GM23338 (cell line): ENCODE measurements around the gene MICB. TPM values are rescaled to one million over a fixed set of nuclear protein-coding genes. Genes with fewer than 3 reads are reported as not detected.

Source experiments
- ATAC-seq: fragments of 200-7000 bp; cut with Tn5 transposase; 3 replicates; pipeline ENCODE4 v1.9.1; 2020
- DNase-seq: peaks from one replicate; pipeline ENCODE4 v3.0.0-alpha.2; 2015; ENCODE audit warnings: low spot score
- H2AFZ ChIP-seq: fragments of 200-600 bp; sonication (generic); 2 replicates; pipeline ENCODE4 v1.8.0; 2016; ENCODE audit warnings: antibody characterized with exemption, mild to moderate bottlenecking, moderate library complexity
- H3F3A ChIP-seq: fragments of 200-600 bp; sonication (generic); replicated peaks from 2 replicates; pipeline ENCODE4 v1.8.0; 2017; ENCODE audit warnings: antibody characterized with exemption, mixed run types, low read depth
- H3K27ac ChIP-seq: fragments of 200-600 bp; sonication (generic); 2 replicates; pipeline ENCODE4 v1.6.1; 2016; ENCODE audit warnings: low read depth
- H3K27me3 ChIP-seq: fragments of 200-600 bp; sonication (generic); 2 replicates; pipeline ENCODE4 v1.8.0; 2016; ENCODE audit warnings: mild to moderate bottlenecking, mixed run types, moderate library complexity; ENCODE audit not compliant: insufficient read depth
- H3K36me3 ChIP-seq: fragments of 200-600 bp; sonication (generic); 2 replicates; pipeline ENCODE4 v1.8.0; 2016; ENCODE audit warnings: mild to moderate bottlenecking; ENCODE audit not compliant: insufficient read depth
- H3K4me1 ChIP-seq: fragments of 200-600 bp; sonication (generic); 2 replicates; pipeline ENCODE4 v1.8.0; 2016; ENCODE audit warnings: mild to moderate bottlenecking, moderate library complexity; ENCODE audit not compliant: insufficient read depth
- H3K4me2 ChIP-seq: fragments of 200-600 bp; sonication (generic); 2 replicates; pipeline ENCODE4 v1.7.1; 2017; ENCODE audit warnings: mixed run types
- H3K4me3 ChIP-seq: fragments of 200-600 bp; sonication (generic); 2 replicates; pipeline ENCODE4 v1.6.1; 2016; ENCODE audit warnings: mixed run types
- H3K79me2 ChIP-seq: fragments of 200-600 bp; sonication (generic); replicated peaks from 2 replicates; pipeline ENCODE4 v1.8.0; 2017; ENCODE audit warnings: mild to moderate bottlenecking; ENCODE audit not compliant: insufficient read depth
- H3K9me2 ChIP-seq: fragments of 200-600 bp; sonication (generic); 2 replicates; pipeline ENCODE4 v1.8.0; 2017; ENCODE audit not compliant: insufficient read depth
- H4K20me1 ChIP-seq: fragments of 200-600 bp; sonication (generic); replicated peaks from 2 replicates; pipeline ENCODE4 v1.8.0; 2017; ENCODE audit warnings: mild to moderate bottlenecking; ENCODE audit not compliant: insufficient read depth
- H3K27ac Mint-ChIP-seq: 2 replicates; pipeline ENCODE4 v1.8.0; 2020; ENCODE audit warnings: inconsistent platforms, mild to moderate bottlenecking, moderate library complexity, mixed read lengths
- H3K27me3 Mint-ChIP-seq: 3 replicates; pipeline ENCODE4 v1.8.0; 2022; ENCODE audit warnings: low read depth, mild to moderate bottlenecking, moderate library complexity, mixed read lengths, inconsistent platforms; ENCODE audit not compliant: insufficient read depth, poor library complexity
- H3K36me3 Mint-ChIP-seq: 3 replicates; pipeline ENCODE4 v1.8.0; 2021; ENCODE audit warnings: low read depth, mild to moderate bottlenecking, inconsistent platforms, moderate library complexity, mixed read lengths
- H3K4me1 Mint-ChIP-seq: 3 replicates; pipeline ENCODE4 v1.8.0; 2020; ENCODE audit warnings: mild to moderate bottlenecking, inconsistent platforms, mixed read lengths
- H3K4me3 Mint-ChIP-seq: 3 replicates; pipeline ENCODE4 v1.8.0; 2021; ENCODE audit warnings: moderate library complexity, mild to moderate bottlenecking, inconsistent platforms, mixed read lengths
- H3K9me3 Mint-ChIP-seq: 3 replicates; pipeline ENCODE4 v1.8.0; 2020; ENCODE audit warnings: moderate library complexity, mild to moderate bottlenecking, inconsistent platforms, mixed read lengths
- EZH2 ChIP-seq: fragments of 200-600 bp; sonication (generic); IDR thresholded peaks from one replicate; pipeline ENCODE4 v1.8.0; 2017; ENCODE audit warnings: antibody characterized with exemption, mild to moderate bottlenecking, low read depth; ENCODE audit not compliant: unreplicated experiment
- EZH2phosphoT487 ChIP-seq: fragments of 200-600 bp; sonication (generic); IDR thresholded peaks from one replicate; pipeline ENCODE4 v1.8.1; 2018; ENCODE audit warnings: antibody characterized with exemption; ENCODE audit not compliant: unreplicated experiment
- JUNB ChIP-seq: IDR thresholded peaks from one replicate; pipeline ENCODE4 v1.6.1; 2016; ENCODE audit warnings: antibody characterized with exemption; ENCODE audit not compliant: unreplicated experiment
- NANOG ChIP-seq: IDR thresholded peaks from 2 replicates; pipeline ENCODE4 v1.6.1; 2016; ENCODE audit warnings: antibody characterized with exemption, borderline replicate concordance
- POLR2AphosphoS5 ChIP-seq: IDR thresholded peaks from 2 replicates; pipeline ENCODE4 v1.6.1; 2016; ENCODE audit warnings: antibody characterized with exemption, low read depth
- STAT1 ChIP-seq: IDR thresholded peaks from one replicate; pipeline ENCODE4 v1.6.1; 2016; ENCODE audit warnings: antibody characterized with exemption; ENCODE audit not compliant: unreplicated experiment
- ZNF114 ChIP-seq: fragments of 250-450 bp; sonication (Bioruptor Pico); IDR thresholded peaks from 2 replicates; pipeline ENCODE4 v1.5.0; 2020; ENCODE audit warnings: mild to moderate bottlenecking, moderate library complexity
- ZNF331 ChIP-seq: fragments of 250-450 bp; sonication (Bioruptor Pico); IDR thresholded peaks from 2 replicates; pipeline ENCODE4 v1.5.0; 2020; ENCODE audit warnings: low read depth, mild to moderate bottlenecking, moderate library complexity
- polyA plus RNA-seq: library from polyadenylated mRNA; unstranded; fragments of >200 nt; fragmentation: Nextera tagmentation; extraction: Ambion mirVana; gene quantifications from 2 replicates; pipeline ENCODE4 v1.2.1, GENCODE V29; 2016
- total RNA-seq: library from RNA; depleted of rRNA; stranded (reverse); fragments of >200 nt; shearing (Covaris generic); gene quantifications from 2 replicates; pipeline ENCODE4 v1.2.3, GENCODE V29; 2014
- TF ChIP-seq, protein P1 (sequence below): fragments of 250-450 bp; sonication (Bioruptor Pico); IDR thresholded peaks from 2 replicates; pipeline ENCODE4 v1.5.0; 2020; ENCODE audit warnings: mild to moderate bottlenecking, moderate library complexity

The MICB gene
- total and polyA plus RNA-seq, 2 experiments from 2014 or later, result 9.2 to 23.8 TPM

DNA sequence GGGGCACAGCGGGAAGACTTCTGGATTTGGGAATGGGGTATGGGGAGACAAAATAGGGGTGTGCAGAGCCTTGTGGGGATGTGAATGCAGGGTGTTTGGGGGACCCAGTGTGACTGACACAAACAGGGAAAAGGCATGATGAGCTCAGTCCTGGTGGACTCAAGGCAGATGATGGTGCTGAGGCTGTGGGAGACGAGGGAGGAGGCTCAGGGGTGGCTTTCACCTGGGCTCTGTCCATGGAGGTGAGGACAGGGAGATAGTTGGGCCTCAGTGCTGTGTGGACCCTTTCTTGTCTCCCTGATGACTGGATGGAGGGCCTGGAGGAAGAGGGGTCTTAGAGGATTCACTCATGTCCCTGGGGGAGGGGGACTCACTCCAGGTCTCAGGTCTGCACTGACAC lies 26.2 kb upstream of the MICB start (continued):
- TF ChIP-seq EZH2 (no peak), EZH2phosphoT487 (no peak), NANOG (no peak), JUNB (no peak), ZNF114 (CRISPR knock-in tag) (no peak), STAT1 (no peak)
- TF ChIP-seq, protein P1, sequence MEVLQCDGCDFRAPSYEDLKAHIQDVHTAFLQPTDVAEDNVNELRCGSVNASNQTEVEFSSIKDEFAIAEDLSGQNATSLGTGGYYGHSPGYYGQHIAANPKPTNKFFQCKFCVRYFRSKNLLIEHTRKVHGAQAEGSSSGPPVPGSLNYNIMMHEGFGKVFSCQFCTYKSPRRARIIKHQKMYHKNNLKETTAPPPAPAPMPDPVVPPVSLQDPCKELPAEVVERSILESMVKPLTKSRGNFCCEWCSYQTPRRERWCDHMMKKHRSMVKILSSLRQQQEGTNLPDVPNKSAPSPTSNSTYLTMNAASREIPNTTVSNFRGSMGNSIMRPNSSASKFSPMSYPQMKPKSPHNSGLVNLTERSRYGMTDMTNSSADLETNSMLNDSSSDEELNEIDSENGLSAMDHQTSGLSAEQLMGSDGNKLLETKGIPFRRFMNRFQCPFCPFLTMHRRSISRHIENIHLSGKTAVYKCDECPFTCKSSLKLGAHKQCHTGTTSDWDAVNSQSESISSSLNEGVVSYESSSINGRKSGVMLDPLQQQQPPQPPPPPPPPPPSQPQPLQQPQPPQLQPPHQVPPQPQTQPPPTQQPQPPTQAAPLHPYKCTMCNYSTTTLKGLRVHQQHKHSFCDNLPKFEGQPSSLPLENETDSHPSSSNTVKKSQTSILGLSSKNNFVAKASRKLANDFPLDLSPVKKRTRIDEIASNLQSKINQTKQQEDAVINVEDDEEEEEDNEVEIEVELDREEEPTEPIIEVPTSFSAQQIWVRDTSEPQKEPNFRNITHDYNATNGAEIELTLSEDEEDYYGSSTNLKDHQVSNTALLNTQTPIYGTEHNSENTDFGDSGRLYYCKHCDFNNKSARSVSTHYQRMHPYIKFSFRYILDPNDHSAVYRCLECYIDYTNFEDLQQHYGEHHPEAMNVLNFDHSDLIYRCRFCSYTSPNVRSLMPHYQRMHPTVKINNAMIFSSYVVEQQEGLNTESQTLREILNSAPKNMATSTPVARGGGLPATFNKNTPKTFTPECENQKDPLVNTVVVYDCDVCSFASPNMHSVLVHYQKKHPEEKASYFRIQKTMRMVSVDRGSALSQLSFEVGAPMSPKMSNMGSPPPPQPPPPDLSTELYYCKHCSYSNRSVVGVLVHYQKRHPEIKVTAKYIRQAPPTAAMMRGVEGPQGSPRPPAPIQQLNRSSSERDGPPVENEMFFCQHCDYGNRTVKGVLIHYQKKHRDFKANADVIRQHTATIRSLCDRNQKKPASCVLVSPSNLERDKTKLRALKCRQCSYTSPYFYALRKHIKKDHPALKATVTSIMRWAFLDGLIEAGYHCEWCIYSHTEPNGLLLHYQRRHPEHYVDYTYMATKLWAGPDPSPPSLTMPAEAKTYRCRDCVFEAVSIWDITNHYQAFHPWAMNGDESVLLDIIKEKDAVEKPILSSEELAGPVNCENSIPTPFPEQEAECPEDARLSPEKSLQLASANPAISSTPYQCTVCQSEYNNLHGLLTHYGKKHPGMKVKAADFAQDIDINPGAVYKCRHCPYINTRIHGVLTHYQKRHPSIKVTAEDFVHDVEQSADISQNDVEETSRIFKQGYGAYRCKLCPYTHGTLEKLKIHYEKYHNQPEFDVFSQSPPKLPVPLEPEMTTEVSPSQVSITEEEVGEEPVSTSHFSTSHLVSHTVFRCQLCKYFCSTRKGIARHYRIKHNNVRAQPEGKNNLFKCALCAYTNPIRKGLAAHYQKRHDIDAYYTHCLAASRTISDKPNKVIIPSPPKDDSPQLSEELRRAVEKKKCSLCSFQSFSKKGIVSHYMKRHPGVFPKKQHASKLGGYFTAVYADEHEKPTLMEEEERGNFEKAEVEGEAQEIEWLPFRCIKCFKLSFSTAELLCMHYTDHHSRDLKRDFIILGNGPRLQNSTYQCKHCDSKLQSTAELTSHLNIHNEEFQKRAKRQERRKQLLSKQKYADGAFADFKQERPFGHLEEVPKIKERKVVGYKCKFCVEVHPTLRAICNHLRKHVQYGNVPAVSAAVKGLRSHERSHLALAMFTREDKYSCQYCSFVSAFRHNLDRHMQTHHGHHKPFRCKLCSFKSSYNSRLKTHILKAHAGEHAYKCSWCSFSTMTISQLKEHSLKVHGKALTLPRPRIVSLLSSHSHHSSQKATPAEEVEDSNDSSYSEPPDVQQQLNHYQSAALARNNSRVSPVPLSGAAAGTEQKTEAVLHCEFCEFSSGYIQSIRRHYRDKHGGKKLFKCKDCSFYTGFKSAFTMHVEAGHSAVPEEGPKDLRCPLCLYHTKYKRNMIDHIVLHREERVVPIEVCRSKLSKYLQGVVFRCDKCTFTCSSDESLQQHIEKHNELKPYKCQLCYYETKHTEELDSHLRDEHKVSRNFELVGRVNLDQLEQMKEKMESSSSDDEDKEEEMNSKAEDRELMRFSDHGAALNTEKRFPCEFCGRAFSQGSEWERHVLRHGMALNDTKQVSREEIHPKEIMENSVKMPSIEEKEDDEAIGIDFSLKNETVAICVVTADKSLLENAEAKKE (CRISPR knock-in tag), result no peak

DNA sequence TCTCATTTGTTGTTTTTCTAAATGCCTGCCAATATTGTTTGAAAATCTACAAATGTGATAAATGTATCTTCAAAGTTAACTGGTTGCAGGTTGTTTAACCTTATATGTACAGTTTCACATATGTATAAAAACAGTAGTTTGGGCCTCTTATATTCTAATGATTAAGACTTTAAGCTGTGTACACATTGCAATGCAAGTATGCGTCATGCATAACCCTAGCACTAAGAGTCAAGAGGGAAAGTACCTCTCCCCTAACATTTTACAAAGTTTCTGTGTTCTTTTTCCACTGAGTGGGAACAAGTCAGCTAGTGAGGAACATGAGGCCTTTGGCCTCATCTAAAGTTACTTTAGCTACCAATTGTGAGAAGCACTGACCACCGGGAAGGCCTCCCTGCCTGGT lies 25.7 kb upstream of the MICB start:
- no peaks in the 10 kb centered on the region for H3K79me2 ChIP-seq
- H3K4me2 ChIP-seq, result no peak overlapping the region
- H3K4me1 ChIP-seq, result no peaks in the 10 kb centered on the region
- Mint-ChIP-seq H3K27ac (no peak overlapping the region), H3K36me3 (no peaks in the 10 kb centered on the region), H3K4me1 (no peaks in the 10 kb centered on the region; the same call in 1 of the 3 replicates), H3K9me3 (no peaks in the 10 kb centered on the region), H3K4me3 (no peak overlapping the region), H3K27me3 (peaks cover 10% of the 10 kb centered on the region)
- no peaks in the 10 kb centered on the region for H3F3A ChIP-seq
- H2AFZ ChIP-seq, result no peak overlapping the region
- H3K27ac ChIP-seq, result no peak overlapping the region
- no peaks in the 10 kb centered on the region for H3K27me3 ChIP-seq
- DNase-seq (no peak), ATAC-seq (no peak)
- no peaks in the 10 kb centered on the region for H3K36me3 ChIP-seq
- no peak overlapping the region for H3K4me3 ChIP-seq
- no peaks in the 10 kb centered on the region; the same call in 1 of the 2 replicates for H4K20me1 ChIP-seq
- no peaks in the 10 kb centered on the region for H3K9me2 ChIP-seq
- TF ChIP-seq JUNB, result no peak
- no peak for TF ChIP-seq STAT1
- TF ChIP-seq POLR2AphosphoS5, result no peak
- TF ChIP-seq, protein P1 (CRISPR knock-in tag), result no peak
- no peak for TF ChIP-seq ZNF331
- TF ChIP-seq EZH2phosphoT487, result no peak
